Kidney (tissue), 14 donors: Measurements from ENCODE around the gene SLC30A3. TPM values are rescaled to one million over a fixed set of nuclear protein-coding genes. Genes with fewer than 3 reads are reported as not detected.
A peak's percentile ranks its signal among the peaks of the same experiment; 100 is the strongest.

Experiments used
- DNase-seq, 5 donors: peaks; one replicate each; pipeline ENCODE4 v3.0.0-alpha.2; 2013 to 2020
- FAIRE-seq: peaks from 2 replicates; lab custom pipeline; 2012; peaks lifted over from hg19 to GRCh38; lab: Jason Lieb, UNC
- H3K27ac ChIP-seq, 2 donors: one replicate each; pipeline ENCODE4 v1.7.0; 2013; ENCODE audit warnings: low read depth in 2 of 2, low read length in 2 of 2, inconsistent platforms in 1 of 2
- H3K27me3 ChIP-seq: one replicate; pipeline ENCODE4 v1.7.1; 2013; ENCODE audit warnings: low read length, inconsistent platforms; ENCODE audit not compliant: control insufficient read depth, insufficient read depth
- H3K36me3 ChIP-seq, 3 donors: one replicate each; pipeline versions ENCODE4 v1.7.0 to v1.7.1; 2013; ENCODE audit warnings: low read length in 3 of 3, control low read depth in 1 of 3, inconsistent platforms in 1 of 3; ENCODE audit not compliant: insufficient read depth in 3 of 3, control insufficient read depth in 2 of 3
- H3K4me1 ChIP-seq, 3 donors: one replicate each; pipeline versions ENCODE4 v1.7.0 to v1.7.1; 2013; ENCODE audit warnings: low read length in 3 of 3, inconsistent platforms in 1 of 3, low read depth in 1 of 3; ENCODE audit not compliant: control insufficient read depth in 2 of 3, insufficient read depth in 2 of 3
- H3K4me3 ChIP-seq, 3 donors: one replicate each; pipeline versions ENCODE4 v1.7.0 to v1.8.1; 2013; ENCODE audit warnings: low read length in 3 of 3, control low read depth in 1 of 3, inconsistent platforms in 1 of 3
- H3K9ac ChIP-seq, 3 donors: one replicate each; pipeline versions ENCODE4 v1.7.0 to v1.7.1; 2013; ENCODE audit warnings: low read length in 3 of 3, control low read depth in 1 of 3, inconsistent platforms in 1 of 3
- H3K9me3 ChIP-seq, 3 donors: one replicate each; pipeline versions ENCODE4 v1.7.0 to v1.7.1; 2013; ENCODE audit warnings: low read length in 3 of 3, control low read depth in 1 of 3, inconsistent platforms in 1 of 3; ENCODE audit not compliant: control insufficient read depth in 2 of 3, insufficient read depth in 1 of 3
- intact Hi-C: fragments of 100-400 bp; cut with DNase I; formaldehyde crosslinking; loops from one replicate; pipeline ENCODE4 v1.11.1; 2022
- polyA plus RNA-seq: library from polyadenylated mRNA; stranded (reverse); fragments of 350-450 nt; fragmentation: Illumina TruSeq; extraction: RNeasy Lipid Tissue Mini Kit (QIAGEN cat#74804); gene quantifications from one replicate; pipeline ENCODE4 v1.2.3, GENCODE V29; 2014; ENCODE audit warnings: low read depth, low replicate concordance; ENCODE audit not compliant: insufficient read depth
- total RNA-seq: library from RNA; stranded (reverse); fragmentation: NEBNext Ultra II Directional; extraction: Animal tissue kit (Norgen Biotek cat#: 25700); gene quantifications from one replicate; pipeline ENCODE4 v1.2.1, GENCODE V29; 2021
- TF ChIP-seq, protein P1 (sequence below): IDR thresholded peaks from 3 replicates; pipeline ENCODE4 v1.5.1; 2012; ENCODE audit warnings: mild to moderate bottlenecking, moderate library complexity, borderline replicate concordance; ENCODE audit not compliant: insufficient read depth; ENCODE audit errors: extremely low read depth
- donor health status: control.
- donor health status: control.
- donor health status: control.
- donor health status: control.
- donor health status: control.
- donor health status: DM: yes; HTN: yes; CAD: no.
- donor health status: Normal renal cell carcinoma (clear cell type).

Gene SLC30A3
- total and polyA plus RNA-seq, 2 donors from 2014 or later, result 0.31 TPM; not detected in 1

DNA sequence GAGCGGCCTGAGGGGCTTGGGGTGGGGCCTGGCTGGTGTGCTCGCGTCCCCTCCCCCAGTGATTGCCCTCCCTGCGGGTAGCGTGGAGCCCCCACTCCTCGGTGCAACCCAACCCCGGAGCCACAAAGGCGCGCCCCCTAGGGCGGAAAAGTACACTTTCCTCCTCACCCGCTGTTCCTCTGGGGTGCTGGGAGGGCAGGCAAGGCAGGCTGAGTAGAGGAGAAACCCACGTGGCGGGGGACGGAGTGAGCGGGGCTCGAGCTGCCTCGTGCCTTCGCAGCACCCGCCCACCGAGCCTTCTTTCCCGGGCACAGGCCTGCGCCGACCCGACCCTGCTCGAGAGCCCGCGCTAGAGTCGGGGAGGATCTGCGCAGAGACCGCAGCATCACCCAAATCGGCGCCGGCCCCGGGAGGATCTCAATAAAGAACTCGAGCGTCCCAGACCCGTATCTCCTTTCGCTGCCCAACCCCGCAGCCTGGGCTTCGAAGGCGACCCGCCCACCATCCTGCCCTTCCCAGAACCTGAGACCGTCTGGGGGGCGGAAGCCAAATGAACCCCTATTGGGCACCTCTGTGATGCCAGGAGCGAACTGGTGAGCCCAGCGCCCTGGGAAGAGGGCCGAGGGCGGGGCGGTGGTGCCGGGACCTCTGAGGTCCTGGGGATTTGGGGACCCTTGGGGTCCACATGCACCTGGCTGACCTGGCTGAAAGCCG lies 43.9 kb upstream of the SLC30A3 start:
- Histone ChIP-seq H3K4me3 (no peak overlapping the region), H3K9me3 (no peaks in the 10 kb centered on the region), H3K36me3 (no peaks in the 10 kb centered on the region), H3K27me3 (peaks cover 17% of the 10 kb centered on the region), H3K27ac (no peak overlapping the region), H3K4me1 (peaks cover 0 to 3% (median 0%) of the 10 kb centered on the region in 3 donors), H3K9ac (no peak overlapping the region)
- peak in 3 of 5 donors; percentile 20 to 73 (median 58) for DNase-seq
- FAIRE-seq, result no peak
- intact Hi-C loops, result loop anchor here (10.0 kb wide), 1 partner anchor 212 kb away; no protein-coding TSS in a partner anchor
- TF ChIP-seq, protein P1, sequence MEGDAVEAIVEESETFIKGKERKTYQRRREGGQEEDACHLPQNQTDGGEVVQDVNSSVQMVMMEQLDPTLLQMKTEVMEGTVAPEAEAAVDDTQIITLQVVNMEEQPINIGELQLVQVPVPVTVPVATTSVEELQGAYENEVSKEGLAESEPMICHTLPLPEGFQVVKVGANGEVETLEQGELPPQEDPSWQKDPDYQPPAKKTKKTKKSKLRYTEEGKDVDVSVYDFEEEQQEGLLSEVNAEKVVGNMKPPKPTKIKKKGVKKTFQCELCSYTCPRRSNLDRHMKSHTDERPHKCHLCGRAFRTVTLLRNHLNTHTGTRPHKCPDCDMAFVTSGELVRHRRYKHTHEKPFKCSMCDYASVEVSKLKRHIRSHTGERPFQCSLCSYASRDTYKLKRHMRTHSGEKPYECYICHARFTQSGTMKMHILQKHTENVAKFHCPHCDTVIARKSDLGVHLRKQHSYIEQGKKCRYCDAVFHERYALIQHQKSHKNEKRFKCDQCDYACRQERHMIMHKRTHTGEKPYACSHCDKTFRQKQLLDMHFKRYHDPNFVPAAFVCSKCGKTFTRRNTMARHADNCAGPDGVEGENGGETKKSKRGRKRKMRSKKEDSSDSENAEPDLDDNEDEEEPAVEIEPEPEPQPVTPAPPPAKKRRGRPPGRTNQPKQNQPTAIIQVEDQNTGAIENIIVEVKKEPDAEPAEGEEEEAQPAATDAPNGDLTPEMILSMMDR, result no peak

DNA sequence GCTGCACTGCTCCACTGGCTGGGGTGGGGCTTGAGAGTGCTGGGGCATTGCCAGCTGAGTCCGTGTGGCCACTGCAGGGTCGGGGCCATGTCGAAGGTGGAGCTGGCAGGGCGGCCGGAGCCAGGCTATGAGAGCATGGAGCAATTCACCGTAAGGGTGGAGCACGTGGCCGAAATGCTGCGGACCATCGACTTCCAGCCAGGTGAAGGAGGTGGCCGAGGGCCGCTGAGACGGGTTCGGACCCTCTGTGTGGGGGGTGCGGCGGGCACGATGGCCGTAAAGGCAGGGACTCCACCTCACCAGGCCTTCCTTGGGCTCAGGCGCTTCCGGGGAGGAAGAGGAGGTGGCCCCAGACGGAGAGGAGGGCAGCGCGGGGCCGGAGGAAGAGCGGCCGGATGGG lies 43.3 kb upstream of the SLC30A3 start:
- Histone ChIP-seq H3K27me3 (peaks cover 17% of the 10 kb centered on the region), H3K4me1 (peaks cover 0 to 3% (median 0%) of the 10 kb centered on the region in 3 donors), H3K4me3 (no peak overlapping the region), H3K9me3 (no peaks in the 10 kb centered on the region), H3K27ac (no peak overlapping the region), H3K36me3 (no peaks in the 10 kb centered on the region), H3K9ac (no peak overlapping the region)
- FAIRE-seq (no peak), DNase-seq (peak in 1 of 5 donors; percentile 78)
- TF ChIP-seq, protein P1, result no peak
- intact Hi-C loops, result loop anchor here (10.0 kb wide), 1 partner anchor 211 kb away; no protein-coding TSS in a partner anchor

DNA sequence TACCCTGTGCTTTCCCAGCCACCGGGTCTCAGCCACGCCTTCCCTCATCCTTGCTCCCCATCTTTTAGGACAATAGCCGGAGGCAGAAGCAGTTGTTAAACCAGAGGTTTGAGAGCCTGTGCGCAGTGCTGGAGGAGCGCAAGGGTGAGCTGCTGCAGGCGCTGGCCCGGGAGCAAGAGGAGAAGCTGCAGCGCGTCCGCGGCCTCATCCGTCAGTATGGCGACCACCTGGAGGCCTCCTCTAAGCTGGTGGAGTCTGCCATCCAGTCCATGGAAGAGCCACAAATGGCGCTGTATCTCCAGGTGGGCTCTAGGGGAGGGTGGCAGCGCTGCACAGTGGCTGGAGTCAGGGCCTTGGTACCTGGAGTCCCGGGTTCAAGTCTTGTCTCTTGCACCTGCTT lies 42.7 kb upstream of the SLC30A3 start:
- Histone ChIP-seq H3K4me3 (no peak overlapping the region), H3K4me1 (peaks cover 0 to 3% (median 0%) of the 10 kb centered on the region in 3 donors), H3K27ac (no peak overlapping the region), H3K9ac (no peak overlapping the region), H3K9me3 (no peaks in the 10 kb centered on the region), H3K36me3 (no peaks in the 10 kb centered on the region), H3K27me3 (peaks cover 17% of the 10 kb centered on the region)
- no peak for FAIRE-seq
- peak in 1 of 5 donors; percentile 48 for DNase-seq
- TF ChIP-seq, protein P1, result no peak
- intact Hi-C loops, result loop anchor here (10.0 kb wide), 1 partner anchor 211 kb away; no protein-coding TSS in a partner anchor
